K562 (cell line): ENCODE data around the gene MRPL9. TPM values are rescaled to one million over a fixed set of nuclear protein-coding genes. Genes with fewer than 3 reads are reported as not detected.

Source experiments
- BCL6 ChIP-seq: fragments of 250-450 bp; sonication (Bioruptor Pico); IDR thresholded peaks from 2 replicates; pipeline ENCODE4 v1.4.0; 2020
- CHD7 ChIP-seq: fragments of 200-600 bp; sonication (generic); IDR thresholded peaks from one replicate; pipeline ENCODE4 v1.6.1; 2012; ENCODE audit warnings: mild to moderate bottlenecking, low read depth, low read length, inconsistent platforms
- ETS1 ChIP-seq: conservative IDR thresholded peaks from 2 replicates; pipeline ENCODE4 v1.6.1; 2011; ENCODE audit warnings: low read depth, mild to moderate bottlenecking, low read length; ENCODE audit not compliant: control insufficient read depth
- GATA2 ChIP-seq: sonication (generic); formaldehyde crosslinking; IDR thresholded peaks from 2 replicates; pipeline ENCODE4 v1.4.0; 2020; ENCODE audit warnings: mild to moderate bottlenecking, missing genetic modification reagents
- polyA plus RNA-seq, 8 experiments: library from polyadenylated mRNA; depleted of rRNA in 4 of 8; stranded (reverse) in 5 of 8; unstranded in 3 of 8; fragments of >200 nt; fragmentation: Nextera tagmentation in 2 of 8; fragmentation: Illumina TruSeq in 1 of 8; extraction: Ambion mirVana in 2 of 8; extraction: Trizol in 1 of 8; gene quantifications; 2 replicates each; pipeline versions ENCODE4 v1.2.1 to v1.2.3, GENCODE V29; 2011 to 2014; ENCODE audit warnings: inconsistent platforms in 1 of 8, missing spikeins in 1 of 8
- total RNA-seq, 7 experiments: library from RNA; depleted of rRNA in 6 of 7; stranded (reverse); fragments of >200 nt in 6 of 7; fragmentation: Illumina TruSeq in 2 of 7; extraction: Trizol in 2 of 7; gene quantifications; 2 replicates each; pipeline versions ENCODE4 v1.2.1 to v1.2.3, GENCODE V29; 2011 to 2021; ENCODE audit warnings: low replicate concordance in 1 of 7

The MRPL9 gene
- total and polyA plus RNA-seq, 9 of the 15 experiments (the other 6 are each of a cell fraction or from before 2014, with no cell fraction given), result 38.0 to 162 (median 111) TPM

GRCh38 chr1:151775894-151776664 is 12.8 kb upstream of the MRPL9 start (continued):
- TF ChIP-seq CHD7 (no peak), BCL6 (CRISPR knock-in tag) (no peak), ETS1 (no peak), GATA2 (no peak)
